Peyer's patch (tissue), 4 donors: Measurements from ENCODE around the gene SGTB.

Experiments
- CTCF ChIP-seq, 6 experiments: fragments of 450-650 bp in 4 of 6; fragments of 200-600 bp in 2 of 6; sonication (generic) in 1 of 6; IDR thresholded peaks; one replicate each; pipeline ENCODE4 v1.5.1; 2017 to 2019; ENCODE audit warnings: antibody characterized with exemption in 6 of 6, mild to moderate bottlenecking in 3 of 6, moderate library complexity in 1 of 6
- POLR2A ChIP-seq, 2 donors: fragments of 450-650 bp; IDR thresholded peaks; one replicate each; pipeline ENCODE4 v1.5.1; 2017; ENCODE audit warnings: antibody characterized with exemption in 2 of 2, mild to moderate bottlenecking in 2 of 2, moderate library complexity in 2 of 2

- no peak for TF ChIP-seq CTCF (IDR thresholded peaks at IDR 0.05)
- no peak for TF ChIP-seq POLR2A (IDR thresholded peaks at IDR 0.05)
Observed at GRCh38 chr5:65651144-65651543, 70.8 kb downstream of the SGTB start.
